Type B pancreatic cell (in vitro differentiated cells): ENCODE results near the gene CELA2A. TPM values are rescaled to one million over a fixed set of nuclear protein-coding genes. Genes with fewer than 3 reads are reported as not detected.
"Not testable (repeated sequence)": the region's sequence is repeated elsewhere in the genome, so short reads cannot be mapped to it uniquely, and the experiment has no call there.

Experiments used
- DNase-seq: peaks from one replicate; pipeline ENCODE4 v3.0.0; 2021; ENCODE audit warnings: mixed read lengths; ENCODE audit not compliant: unreplicated experiment; ENCODE audit errors: extremely low spot score
- H3K27ac Mint-ChIP-seq: 2 replicates; pipeline ENCODE4 v1.8.0; 2021; ENCODE audit warnings: mild to moderate bottlenecking, mixed read lengths
- H3K27me3 Mint-ChIP-seq: 2 replicates; pipeline ENCODE4 v1.8.0; 2021; ENCODE audit warnings: mixed read lengths
- H3K36me3 Mint-ChIP-seq: 2 replicates; pipeline ENCODE4 v1.8.0; 2021; ENCODE audit warnings: mixed read lengths
- H3K4me1 Mint-ChIP-seq: one replicate; pipeline ENCODE4 v1.8.0; 2021; ENCODE audit warnings: mixed read lengths; ENCODE audit not compliant: unreplicated experiment
- H3K4me3 Mint-ChIP-seq: 2 replicates; pipeline ENCODE4 v1.8.0; 2021; ENCODE audit warnings: mild to moderate bottlenecking, mixed read lengths
- H3K9me3 Mint-ChIP-seq: 2 replicates; pipeline ENCODE4 v1.8.0; 2021; ENCODE audit warnings: mixed read lengths
- total RNA-seq: library from RNA; stranded (reverse); gene quantifications from 2 replicates; pipeline ENCODE4 v1.2.1, GENCODE V29; 2021; ENCODE audit warnings: low replicate concordance
- TF ChIP-seq, protein P1 (sequence below): fragments of 200-600 bp; sonication (generic); conservative IDR thresholded peaks from 2 replicates; pipeline ENCODE4 v1.5.0; 2021; ENCODE audit warnings: antibody characterized with exemption, mild to moderate bottlenecking

The CELA2A gene
- total RNA-seq, 1 donor from 2014 or later, result 3.5 TPM

DNA sequence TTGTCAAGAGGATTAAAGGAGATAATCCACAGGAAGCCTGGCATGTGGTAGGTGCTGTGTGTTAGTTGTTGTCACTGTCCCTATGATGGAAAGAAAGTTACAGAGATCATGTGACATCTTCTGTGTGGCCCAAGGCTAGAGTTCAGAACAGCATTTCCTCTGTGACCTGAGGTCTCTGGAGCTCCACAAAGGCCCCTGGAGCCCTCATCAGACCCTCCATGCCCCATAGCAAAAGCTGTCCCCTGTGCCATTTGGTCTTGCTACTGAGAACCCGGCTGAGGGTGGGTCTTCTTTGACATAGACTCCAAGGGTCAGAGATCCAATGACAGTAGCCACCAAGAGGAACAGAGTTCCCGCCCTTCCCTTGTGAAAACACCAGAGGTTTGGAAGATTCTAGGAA is 27.4 kb downstream of the CELA2A start:
- H3K27me3 Mint-ChIP-seq, result no peaks in the 10 kb centered on the region
- H3K4me3 Mint-ChIP-seq, result no peak overlapping the region
- no peaks in the 10 kb centered on the region for H3K4me1 Mint-ChIP-seq
- DNase-seq, result no peak
- H3K36me3 Mint-ChIP-seq, result peaks cover 4% of the 10 kb centered on the region
- H3K9me3 Mint-ChIP-seq, result no peaks in the 10 kb centered on the region
- H3K27ac Mint-ChIP-seq, result no peak overlapping the region
- TF ChIP-seq, protein P1, sequence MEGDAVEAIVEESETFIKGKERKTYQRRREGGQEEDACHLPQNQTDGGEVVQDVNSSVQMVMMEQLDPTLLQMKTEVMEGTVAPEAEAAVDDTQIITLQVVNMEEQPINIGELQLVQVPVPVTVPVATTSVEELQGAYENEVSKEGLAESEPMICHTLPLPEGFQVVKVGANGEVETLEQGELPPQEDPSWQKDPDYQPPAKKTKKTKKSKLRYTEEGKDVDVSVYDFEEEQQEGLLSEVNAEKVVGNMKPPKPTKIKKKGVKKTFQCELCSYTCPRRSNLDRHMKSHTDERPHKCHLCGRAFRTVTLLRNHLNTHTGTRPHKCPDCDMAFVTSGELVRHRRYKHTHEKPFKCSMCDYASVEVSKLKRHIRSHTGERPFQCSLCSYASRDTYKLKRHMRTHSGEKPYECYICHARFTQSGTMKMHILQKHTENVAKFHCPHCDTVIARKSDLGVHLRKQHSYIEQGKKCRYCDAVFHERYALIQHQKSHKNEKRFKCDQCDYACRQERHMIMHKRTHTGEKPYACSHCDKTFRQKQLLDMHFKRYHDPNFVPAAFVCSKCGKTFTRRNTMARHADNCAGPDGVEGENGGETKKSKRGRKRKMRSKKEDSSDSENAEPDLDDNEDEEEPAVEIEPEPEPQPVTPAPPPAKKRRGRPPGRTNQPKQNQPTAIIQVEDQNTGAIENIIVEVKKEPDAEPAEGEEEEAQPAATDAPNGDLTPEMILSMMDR, result no peak

DNA sequence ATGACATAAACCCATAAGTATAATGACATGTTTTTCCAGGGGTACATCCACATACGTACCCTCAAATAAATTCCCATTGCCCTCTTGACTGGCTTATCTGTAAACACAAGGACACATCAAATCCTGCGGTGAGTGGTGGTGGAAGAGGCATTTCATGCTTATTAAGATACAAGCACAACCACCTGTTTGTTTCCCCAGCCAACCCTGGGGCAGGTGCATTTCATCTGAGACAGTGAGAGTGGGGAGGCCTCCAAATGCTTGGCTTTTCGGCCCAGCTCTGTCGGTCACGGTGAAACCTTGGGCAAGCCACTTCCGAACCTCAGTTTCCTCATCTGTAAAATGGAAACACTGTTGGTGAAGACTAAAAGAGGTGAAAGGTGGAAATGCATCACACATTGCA is 27.9 kb downstream of the CELA2A start:
- not testable (repeated sequence) for H3K9me3 Mint-ChIP-seq, H3K4me3 Mint-ChIP-seq, H3K4me1 Mint-ChIP-seq, H3K27me3 Mint-ChIP-seq, H3K27ac Mint-ChIP-seq, DNase-seq, H3K36me3 Mint-ChIP-seq

DNA sequence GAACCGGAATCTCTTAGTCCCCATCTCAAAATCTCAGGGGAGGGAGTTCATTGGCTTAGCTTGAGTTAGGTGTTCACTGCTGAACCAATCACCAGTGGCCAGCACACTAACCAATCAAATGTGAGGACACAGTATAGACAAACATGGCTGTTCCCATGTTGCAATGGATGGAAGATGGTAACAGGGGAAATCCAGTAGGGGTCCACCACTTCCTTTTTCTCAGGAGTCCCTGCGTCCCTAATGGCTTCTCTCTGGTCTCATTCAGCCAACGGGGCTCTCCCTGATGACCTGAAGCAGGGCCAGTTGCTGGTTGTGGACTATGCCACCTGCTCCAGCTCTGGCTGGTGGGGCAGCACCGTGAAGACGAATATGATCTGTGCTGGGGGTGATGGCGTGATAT is 29.1 kb downstream of the CELA2A start:
- Mint-ChIP-seq H3K4me3 (no peak overlapping the region), H3K4me1 (no peaks in the 10 kb centered on the region), H3K27ac (no peak overlapping the region), H3K36me3 (peaks cover 4% of the 10 kb centered on the region), H3K9me3 (no peaks in the 10 kb centered on the region), H3K27me3 (no peaks in the 10 kb centered on the region)
- DNase-seq, result no peak
- TF ChIP-seq, protein P1, result no peak

DNA sequence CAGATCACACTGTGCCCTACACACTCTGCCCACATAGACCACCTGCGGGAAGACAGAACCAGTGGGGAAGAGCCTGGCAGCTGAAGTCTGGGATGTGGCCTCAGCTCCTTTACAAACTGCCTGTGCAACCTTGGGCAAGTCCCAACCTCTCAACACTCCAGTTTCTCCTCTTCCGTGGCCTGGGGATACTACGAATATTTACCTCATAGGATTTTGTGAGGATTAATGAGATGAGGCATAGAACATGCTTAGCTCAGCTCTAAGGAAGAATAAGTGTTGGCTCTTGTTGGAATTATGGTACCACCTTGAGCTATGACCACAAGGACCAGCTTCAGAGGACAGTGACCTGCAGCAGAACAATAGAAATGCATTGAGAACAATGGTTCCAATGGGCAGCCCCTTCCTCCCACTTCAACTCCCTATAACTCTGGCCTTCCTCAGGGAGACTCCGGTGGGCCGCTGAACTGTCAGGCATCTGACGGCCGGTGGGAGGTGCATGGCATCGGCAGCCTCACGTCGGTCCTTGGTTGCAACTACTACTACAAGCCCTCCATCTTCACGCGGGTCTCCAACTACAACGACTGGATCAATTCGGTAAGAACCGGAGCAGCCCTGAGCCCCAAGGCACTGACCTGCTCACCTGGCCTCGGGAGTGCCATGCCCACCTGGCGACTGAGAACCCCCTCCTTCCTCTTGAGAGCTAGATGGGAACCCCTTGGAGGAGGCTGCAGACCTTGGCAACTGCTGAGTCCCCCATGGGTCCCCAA is 30.5 kb downstream of the CELA2A start:
- not testable (repeated sequence) for H3K36me3 Mint-ChIP-seq, DNase-seq, H3K9me3 Mint-ChIP-seq, H3K4me1 Mint-ChIP-seq, H3K4me3 Mint-ChIP-seq, H3K27ac Mint-ChIP-seq, H3K27me3 Mint-ChIP-seq

DNA sequence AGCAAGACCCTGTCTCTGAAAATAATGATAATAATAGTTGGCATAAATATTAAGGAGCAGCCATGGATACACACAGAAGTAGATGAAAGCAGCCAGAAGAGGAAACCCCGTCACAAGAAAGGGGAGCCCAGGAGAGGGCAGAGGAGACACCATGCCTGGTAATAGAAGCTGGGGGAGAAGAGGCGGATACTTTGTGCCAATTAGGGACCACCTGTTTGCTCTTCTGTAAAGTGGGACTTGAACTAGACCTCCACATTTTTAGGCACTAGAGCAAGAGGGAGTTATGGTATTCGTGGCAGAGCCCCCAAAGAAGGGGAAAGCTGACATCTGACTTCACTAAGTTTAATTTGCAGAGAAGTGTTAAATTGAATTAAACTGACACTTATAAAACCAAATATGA is 31.8 kb downstream of the CELA2A start:
- TF ChIP-seq, protein P1, result no peak
- no peak for DNase-seq
- H3K27me3 Mint-ChIP-seq, result no peaks in the 10 kb centered on the region
- no peaks in the 10 kb centered on the region for H3K9me3 Mint-ChIP-seq
- H3K27ac Mint-ChIP-seq, result no peak overlapping the region
- no peak overlapping the region for H3K4me3 Mint-ChIP-seq
- no peaks in the 10 kb centered on the region for H3K4me1 Mint-ChIP-seq
- H3K36me3 Mint-ChIP-seq, result peaks cover 8% of the 10 kb centered on the region

DNA sequence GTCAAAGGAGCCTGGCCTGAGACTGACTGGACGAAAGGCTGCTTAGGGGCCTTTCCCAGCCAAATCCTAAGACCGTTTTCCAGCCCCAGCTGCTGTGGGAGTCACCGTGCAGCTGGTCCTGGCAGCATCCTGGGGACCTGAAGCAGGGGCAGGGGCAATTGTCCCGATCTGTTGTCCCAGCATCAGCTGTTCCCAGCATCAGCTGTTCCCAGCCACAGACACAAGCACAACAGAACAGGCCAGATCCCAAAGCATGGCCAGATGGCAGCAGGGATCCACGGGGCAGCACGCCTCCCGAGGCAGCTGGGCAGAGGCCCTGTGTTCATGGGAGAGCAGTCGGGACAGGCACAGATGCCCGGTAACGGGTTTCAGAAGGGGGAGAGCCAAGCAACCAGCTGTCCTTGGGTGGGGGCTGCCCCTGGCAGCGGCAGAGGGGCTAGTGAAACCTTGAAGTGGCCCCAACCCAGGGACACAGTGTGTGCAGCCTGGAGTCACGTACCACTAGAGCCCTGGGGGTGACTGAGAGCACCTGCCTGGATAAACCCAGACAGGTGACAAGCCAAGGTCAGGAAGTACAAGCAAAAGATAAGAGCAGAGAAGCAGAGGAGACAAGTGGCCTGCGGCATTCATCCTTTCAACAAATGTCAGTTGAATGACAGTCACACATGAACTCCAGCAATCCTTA is 32.7 kb downstream of the CELA2A start:
- no peaks in the 10 kb centered on the region for H3K4me1 Mint-ChIP-seq
- H3K27me3 Mint-ChIP-seq, result no peaks in the 10 kb centered on the region
- peaks cover 7% of the 10 kb centered on the region for H3K36me3 Mint-ChIP-seq
- no peaks in the 10 kb centered on the region for H3K9me3 Mint-ChIP-seq
- H3K27ac Mint-ChIP-seq, result no peak overlapping the region
- H3K4me3 Mint-ChIP-seq, result no peak overlapping the region
- TF ChIP-seq, protein P1, result no peak
- no peak for DNase-seq

DNA sequence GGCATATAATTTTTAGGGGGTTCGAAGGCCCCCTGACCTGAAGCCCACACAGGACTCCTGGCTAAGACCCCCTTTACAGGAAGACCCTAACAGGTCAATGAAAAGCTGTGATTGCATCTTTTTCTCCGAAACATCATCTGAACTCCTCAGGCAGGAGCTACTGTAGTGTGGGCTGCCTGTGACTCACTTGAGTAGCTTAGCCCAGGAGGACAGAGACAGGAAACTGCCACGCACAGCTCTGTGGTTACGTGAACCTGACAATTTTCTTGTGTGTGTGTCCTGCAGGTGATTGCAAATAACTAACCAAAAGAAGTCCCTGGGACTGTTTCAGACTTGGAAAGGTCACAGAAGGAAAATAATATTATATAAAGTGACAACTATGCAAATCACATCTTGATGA is 34.5 kb downstream of the CELA2A start:
- H3K4me3 Mint-ChIP-seq, DNase-seq, H3K9me3 Mint-ChIP-seq, H3K27ac Mint-ChIP-seq, H3K4me1 Mint-ChIP-seq, H3K36me3 Mint-ChIP-seq, H3K27me3 Mint-ChIP-seq: not testable (repeated sequence)
